GM13976 (cell line): ENCODE results near the gene SYNJ2.

Experiments
- DNase-seq: peaks from one replicate; pipeline ENCODE4 v3.0.0; 2012; ENCODE audit warnings: low spot score
- CTCF ChIP-seq: IDR thresholded peaks from 2 replicates; pipeline ENCODE4 v1.5.1; 2012; ENCODE audit warnings: borderline replicate concordance, mild to moderate bottlenecking; ENCODE audit not compliant: insufficient read depth; ENCODE audit errors: extremely low read depth, missing control alignments, control extremely low read depth
- in situ Hi-C: fragments of 300-500 bp; cut with MboI; formaldehyde crosslinking; loops from one replicate; pipeline ENCODE4 v1.12.0; 2022; ENCODE audit warnings: low sequenced_read_pairs, mixed read lengths, inconsistent platforms; ENCODE audit not compliant: unreplicated experiment

The SYNJ2 gene

GRCh38 chr6:158068893-158069799 lies 87.5 kb downstream of the SYNJ2 start:
- DNase-seq = no peak
- in situ Hi-C loops = no loop called here
- no peak for TF ChIP-seq CTCF

- TF ChIP-seq CTCF = no peak
- in situ Hi-C loops = no loop called here
- no peak for DNase-seq
Measured at GRCh38 chr6:158069800-158070195, 88.1 kb downstream of the SYNJ2 start.

- in situ Hi-C loops = no loop called here
- no peak for DNase-seq
- no peak for TF ChIP-seq CTCF
Measured at GRCh38 chr6:158070513-158070912, 88.8 kb downstream of the SYNJ2 start.

GRCh38 chr6:158071121-158072082 lies 89.7 kb downstream of the SYNJ2 start:
- in situ Hi-C loops = no loop called here
- TF ChIP-seq CTCF = no peak
- DNase-seq = no peak

GRCh38 chr6:158072083-158072721 lies 90.5 kb downstream of the SYNJ2 start:
- TF ChIP-seq CTCF = peak; percentile 74
- peak; percentile 88 for DNase-seq
- in situ Hi-C loops = no loop called here

- no peak for TF ChIP-seq CTCF
- in situ Hi-C loops = no loop called here
- DNase-seq = no peak
Measured at GRCh38 chr6:158073776-158074175, 92.1 kb downstream of the SYNJ2 start.
